ENCODE measurements around the gene RPS21.

GRCh38 chr20:62356589-62357186 lies 30.2 kb upstream of the RPS21 start:
- TF ChIP-seq EP300 (IDR thresholded peaks at IDR 0.05; ENCODE audit: borderline replicate concordance in 1 of 2, low read depth in 1 of 2, low read length in 1 of 2) (no peak), CTCF (IDR thresholded peaks at IDR 0.05) (no peak), EZH2phosphoT487 (IDR thresholded peaks at IDR 0.05; ENCODE audit: borderline replicate concordance, low read depth) (no peak), PBX3 (IDR thresholded peaks at IDR 0.05) (no peak), MAX (IDR thresholded peaks at IDR 0.05; ENCODE audit: low read depth) (no peak), ZBTB33 (IDR thresholded peaks at IDR 0.05; ENCODE audit: borderline replicate concordance, low read depth) (no peak), POLR2AphosphoS5 (IDR thresholded peaks at IDR 0.05; ENCODE audit: low read depth, low read length) (no peak), RFX5 (IDR thresholded peaks at IDR 0.05; ENCODE audit: low read length) (no peak), RCOR1 (IDR thresholded peaks at IDR 0.05; ENCODE audit: low read length) (no peak), NRF1 (IDR thresholded peaks at IDR 0.05; ENCODE audit: low read depth, low read length) (no peak), USF1 (IDR thresholded peaks at IDR 0.05; ENCODE audit: borderline replicate concordance, low read depth) (no peak), CHD2 (IDR thresholded peaks at IDR 0.05; ENCODE audit: low read length, partially characterized antibody) (no peak)
